ENCODE results near the gene PTPRT.
A peak's percentile ranks its signal among the peaks of the same experiment; 100 is the strongest.

Gene PTPRT

GRCh38 chr20:43202100-43202499 is 12.4 kb upstream of the PTPRT start:
- no peak overlapping the region for H3K27ac ChIP-seq (ENCODE audit: low read depth, low read length, severe bottlenecking)
- WGBS, 2 experiments (ENCODE audit: insufficient coverage in 2 of 2): 91 to 92% methylated on average over 2 to 4 of the region's 6 CpGs
- peaks cover 8% of the 10 kb centered on the region for H3K9me3 ChIP-seq (ENCODE audit: control insufficient read depth, low read length)
- H3K36me3 ChIP-seq (ENCODE audit: control insufficient read depth, insufficient read depth, low read length): no peaks in the 10 kb centered on the region
- H3K4me1 ChIP-seq (ENCODE audit: control insufficient read depth, insufficient read depth, low read length, poor library complexity, severe bottlenecking): no peaks in the 10 kb centered on the region
- H3K4me3 ChIP-seq (ENCODE audit: extremely low read depth, insufficient read depth, low read length, poor library complexity, severe bottlenecking): no peak overlapping the region

DNA sequence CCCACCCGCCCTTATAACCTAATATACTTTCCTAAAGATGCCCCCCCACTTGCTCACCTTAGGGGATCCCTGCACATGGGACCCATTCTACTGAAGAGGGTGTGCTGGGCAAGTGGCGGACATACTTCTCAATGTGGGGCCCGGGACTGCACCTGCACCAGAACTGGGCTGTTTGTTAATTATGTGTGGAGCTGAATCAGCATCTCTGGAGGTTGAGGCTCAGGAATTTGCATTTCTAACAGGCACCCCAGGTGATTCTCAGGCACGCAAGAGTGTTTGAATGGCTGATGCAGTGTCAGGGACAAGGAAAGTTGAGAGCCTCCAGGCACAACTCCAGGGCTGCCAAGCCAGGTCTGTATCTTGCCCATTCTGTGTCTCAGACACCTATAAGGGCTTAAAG is 8.9 kb upstream of the PTPRT start:
- Histone ChIP-seq H3K36me3 (ENCODE audit: control insufficient read depth, insufficient read depth, low read length) (no peaks in the 10 kb centered on the region), H3K4me3 (ENCODE audit: extremely low read depth, insufficient read depth, low read length, poor library complexity, severe bottlenecking) (no peak overlapping the region), H3K27ac (ENCODE audit: low read depth, low read length, severe bottlenecking) (no peak overlapping the region), H3K4me1 (ENCODE audit: control insufficient read depth, insufficient read depth, low read length, poor library complexity, severe bottlenecking) (no peaks in the 10 kb centered on the region), H3K9me3 (ENCODE audit: control insufficient read depth, low read length) (no peaks in the 10 kb centered on the region)
- 42 to 58% methylated on average over 3 of the region's 4 CpGs for WGBS, 2 experiments (ENCODE audit: insufficient coverage in 2 of 2)

- Histone ChIP-seq H3K9me3 (ENCODE audit: control insufficient read depth, low read length) (no peaks in the 10 kb centered on the region), H3K36me3 (ENCODE audit: control insufficient read depth, insufficient read depth, low read length) (no peaks in the 10 kb centered on the region), H3K4me3 (ENCODE audit: extremely low read depth, insufficient read depth, low read length, poor library complexity, severe bottlenecking) (no peak overlapping the region), H3K27ac (ENCODE audit: low read depth, low read length, severe bottlenecking) (no peak overlapping the region), H3K4me1 (ENCODE audit: control insufficient read depth, insufficient read depth, low read length, poor library complexity, severe bottlenecking) (no peaks in the 10 kb centered on the region)
- 95 to 100% methylated on average over 2 of the region's 3 CpGs for WGBS, 2 experiments (ENCODE audit: insufficient coverage in 2 of 2)
Measured at GRCh38 chr20:43196243-43196642, 6.5 kb upstream of the PTPRT start.

- H3K27ac ChIP-seq (ENCODE audit: low read depth, low read length, severe bottlenecking): no peak overlapping the region
- H3K9me3 ChIP-seq (ENCODE audit: control insufficient read depth, low read length): no peaks in the 10 kb centered on the region
- no peaks in the 10 kb centered on the region for H3K4me1 ChIP-seq (ENCODE audit: control insufficient read depth, insufficient read depth, low read length, poor library complexity, severe bottlenecking)
- H3K36me3 ChIP-seq (ENCODE audit: control insufficient read depth, insufficient read depth, low read length): no peaks in the 10 kb centered on the region
- 90 to 95% methylated on average over 4 to 6 of the region's 9 CpGs for WGBS, 2 experiments (ENCODE audit: insufficient coverage in 2 of 2)
- H3K4me3 ChIP-seq (ENCODE audit: extremely low read depth, insufficient read depth, low read length, poor library complexity, severe bottlenecking): no peak overlapping the region
Measured at GRCh38 chr20:43194137-43194536, 4.4 kb upstream of the PTPRT start.

DNA sequence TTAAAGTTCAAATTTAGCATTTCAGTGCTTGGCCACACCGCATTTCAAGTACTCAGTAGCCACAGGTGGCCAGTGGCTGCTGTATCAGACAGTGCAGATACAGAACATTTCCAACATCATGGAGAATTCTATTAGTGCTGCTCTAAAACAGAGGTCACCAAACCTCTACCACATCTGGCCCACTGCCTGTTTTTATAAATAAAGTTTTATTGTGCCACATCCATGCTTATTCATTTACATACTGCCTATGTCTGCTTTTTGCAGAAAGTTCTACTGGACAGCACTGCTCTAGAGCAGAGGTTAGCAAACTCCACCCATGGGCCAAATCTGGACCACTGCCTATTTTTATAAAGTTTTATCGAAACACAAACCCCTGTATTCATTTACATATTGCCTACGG is 3.7 kb upstream of the PTPRT start:
- H3K27ac ChIP-seq (ENCODE audit: low read depth, low read length, severe bottlenecking): no peak overlapping the region
- no peaks in the 10 kb centered on the region for H3K36me3 ChIP-seq (ENCODE audit: control insufficient read depth, insufficient read depth, low read length)
- peaks cover 2% of the 10 kb centered on the region for H3K4me1 ChIP-seq (ENCODE audit: control insufficient read depth, insufficient read depth, low read length, poor library complexity, severe bottlenecking)
- H3K9me3 ChIP-seq (ENCODE audit: control insufficient read depth, low read length): no peaks in the 10 kb centered on the region
- 85 to 88% methylated on average over 1 of the region's 3 CpGs for WGBS, 2 experiments (ENCODE audit: insufficient coverage in 2 of 2)
- no peak overlapping the region for H3K4me3 ChIP-seq (ENCODE audit: extremely low read depth, insufficient read depth, low read length, poor library complexity, severe bottlenecking)

DNA sequence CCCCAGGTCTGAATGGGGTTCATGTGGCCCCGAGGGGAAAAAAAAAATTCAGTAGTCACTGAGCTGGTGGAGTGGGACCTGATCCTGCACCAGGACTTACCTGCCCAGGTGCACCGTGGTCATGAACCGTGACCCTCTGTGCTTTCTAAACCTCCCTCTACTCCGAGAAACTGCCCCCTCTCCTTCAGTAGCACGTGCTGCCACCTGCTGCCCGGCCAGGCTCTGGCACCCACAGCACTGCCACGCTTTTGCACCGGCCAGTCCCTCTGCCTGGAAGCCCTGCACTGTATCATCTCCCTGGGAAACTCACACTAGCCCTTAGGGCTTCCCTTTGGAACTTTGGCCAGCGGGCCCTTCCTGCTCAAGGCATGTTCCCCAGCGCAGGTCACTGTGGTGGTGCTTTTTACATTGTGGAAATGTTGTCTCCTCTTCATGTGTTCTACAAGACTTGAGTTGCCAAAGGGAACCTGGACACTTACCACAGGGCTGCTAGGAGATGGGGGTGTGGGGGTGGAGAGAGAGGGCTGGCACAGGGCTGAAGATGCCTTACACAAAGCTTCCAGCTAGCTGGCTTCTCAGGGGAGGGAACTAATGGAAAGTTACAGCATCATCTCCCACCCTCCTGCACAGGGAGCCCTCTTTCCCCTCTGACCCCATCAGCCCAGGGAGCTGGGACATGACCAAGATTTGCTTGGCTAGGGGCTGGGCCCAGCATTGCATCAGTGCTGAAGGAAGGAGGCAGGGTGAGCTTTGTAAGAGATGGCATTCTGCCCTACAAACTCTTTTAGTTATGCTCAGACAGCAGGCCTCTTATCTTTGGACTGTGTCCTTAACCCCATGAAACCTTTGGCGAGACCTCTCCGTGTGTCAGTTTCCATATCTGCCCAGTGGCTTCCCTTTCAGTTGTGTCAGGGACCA is 2.5 kb upstream of the PTPRT start:
- Histone ChIP-seq H3K36me3 (ENCODE audit: control insufficient read depth, insufficient read depth, low read length) (no peaks in the 10 kb centered on the region), H3K9me3 (ENCODE audit: control insufficient read depth, low read length) (no peaks in the 10 kb centered on the region), H3K4me1 (ENCODE audit: control insufficient read depth, insufficient read depth, low read length, poor library complexity, severe bottlenecking) (peaks cover 4% of the 10 kb centered on the region), H3K4me3 (ENCODE audit: extremely low read depth, insufficient read depth, low read length, poor library complexity, severe bottlenecking) (no peak overlapping the region), H3K27ac (ENCODE audit: low read depth, low read length, severe bottlenecking) (no peak overlapping the region)
- WGBS, 2 experiments (ENCODE audit: insufficient coverage in 2 of 2): 39 to 42% methylated on average over 9 to 10 of the region's 12 CpGs

DNA sequence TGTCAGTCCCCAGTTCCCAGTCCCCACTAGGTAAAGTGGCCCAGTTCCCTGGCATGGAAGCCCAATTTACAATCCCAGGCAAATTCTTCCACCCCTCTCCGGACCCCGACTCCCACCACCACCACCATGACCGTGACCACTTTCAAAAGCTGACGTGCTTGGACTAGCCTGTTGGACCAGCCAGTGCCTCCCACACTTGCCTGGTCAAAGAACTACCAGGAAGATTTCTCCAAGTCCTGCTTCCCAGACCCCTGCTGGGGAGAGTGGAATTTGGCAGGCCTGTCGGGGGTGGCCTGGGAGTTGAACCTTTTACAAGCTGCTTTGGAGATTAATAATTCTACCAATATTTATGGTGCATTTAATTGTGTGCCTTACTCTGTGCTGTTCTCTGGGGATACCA is 1.4 kb upstream of the PTPRT start:
- H3K27ac ChIP-seq (ENCODE audit: low read depth, low read length, severe bottlenecking): no peak overlapping the region
- peaks cover 4% of the 10 kb centered on the region for H3K4me1 ChIP-seq (ENCODE audit: control insufficient read depth, insufficient read depth, low read length, poor library complexity, severe bottlenecking)
- no peak overlapping the region for H3K4me3 ChIP-seq (ENCODE audit: extremely low read depth, insufficient read depth, low read length, poor library complexity, severe bottlenecking)
- H3K9me3 ChIP-seq (ENCODE audit: control insufficient read depth, low read length): no peaks in the 10 kb centered on the region
- no peaks in the 10 kb centered on the region for H3K36me3 ChIP-seq (ENCODE audit: control insufficient read depth, insufficient read depth, low read length)
- 83% methylated on average over 2 of the region's 5 CpGs; no CpG with 5 or more reads in 1 of the 2 experiments for WGBS, 2 experiments (ENCODE audit: insufficient coverage in 2 of 2)

DNA sequence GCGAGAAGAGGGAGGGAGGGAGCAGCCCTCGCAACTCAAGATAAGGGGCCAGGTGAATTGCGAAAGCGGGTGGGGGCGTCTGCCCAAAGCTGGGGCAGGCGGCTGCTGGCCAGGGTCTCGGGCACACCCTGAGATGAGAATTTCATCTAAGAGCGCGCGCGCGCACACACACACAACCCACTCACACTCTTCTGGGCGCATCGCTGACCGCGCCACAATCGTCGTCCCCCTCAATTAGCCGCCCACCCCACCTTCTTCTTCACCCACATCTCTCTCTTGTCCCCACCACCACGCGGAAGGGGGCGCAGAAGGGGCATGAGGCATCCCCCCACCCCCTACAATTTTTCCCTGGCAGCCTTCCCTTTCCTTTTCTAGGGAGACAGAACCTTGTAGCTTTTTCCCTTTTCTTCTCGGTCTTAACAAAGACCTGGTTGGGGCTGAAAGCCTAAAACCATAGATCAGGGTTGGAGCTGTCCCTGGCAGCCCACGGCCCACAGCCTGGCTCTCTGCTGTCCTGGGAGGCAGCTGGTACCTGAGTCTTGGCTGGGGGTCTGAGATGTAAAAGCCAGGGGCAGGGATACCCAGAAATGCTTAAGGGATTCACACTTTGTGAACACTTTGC is 737 bp upstream of the PTPRT start:
- H3K9me3 ChIP-seq (ENCODE audit: control insufficient read depth, low read length): no peaks in the 10 kb centered on the region
- peaks cover 4% of the 10 kb centered on the region for H3K4me1 ChIP-seq (ENCODE audit: control insufficient read depth, insufficient read depth, low read length, poor library complexity, severe bottlenecking)
- H3K27ac ChIP-seq (ENCODE audit: low read depth, low read length, severe bottlenecking): no peak overlapping the region
- no peaks in the 10 kb centered on the region for H3K36me3 ChIP-seq (ENCODE audit: control insufficient read depth, insufficient read depth, low read length)
- 15 to 18% methylated on average over 13 to 15 of the region's 24 CpGs for WGBS, 2 experiments (ENCODE audit: insufficient coverage in 2 of 2)
- no peak overlapping the region for H3K4me3 ChIP-seq (ENCODE audit: extremely low read depth, insufficient read depth, low read length, poor library complexity, severe bottlenecking)

- WGBS, 2 experiments (ENCODE audit: insufficient coverage in 2 of 2): 0 to 1% methylated on average over 39 to 60 of the region's 64 CpGs
- H3K27ac ChIP-seq (ENCODE audit: low read depth, low read length, severe bottlenecking): no peak overlapping the region
- H3K4me1 ChIP-seq (ENCODE audit: control insufficient read depth, insufficient read depth, low read length, poor library complexity, severe bottlenecking): peaks cover 4% of the 10 kb centered on the region
- no peaks in the 10 kb centered on the region for H3K9me3 ChIP-seq (ENCODE audit: control insufficient read depth, low read length)
- no peaks in the 10 kb centered on the region for H3K36me3 ChIP-seq (ENCODE audit: control insufficient read depth, insufficient read depth, low read length)
- H3K4me3 ChIP-seq (ENCODE audit: extremely low read depth, insufficient read depth, low read length, poor library complexity, severe bottlenecking): peak overlapping the region; percentile 14
Measured at GRCh38 chr20:43188861-43189553, 699 bp downstream of the PTPRT start.

DNA sequence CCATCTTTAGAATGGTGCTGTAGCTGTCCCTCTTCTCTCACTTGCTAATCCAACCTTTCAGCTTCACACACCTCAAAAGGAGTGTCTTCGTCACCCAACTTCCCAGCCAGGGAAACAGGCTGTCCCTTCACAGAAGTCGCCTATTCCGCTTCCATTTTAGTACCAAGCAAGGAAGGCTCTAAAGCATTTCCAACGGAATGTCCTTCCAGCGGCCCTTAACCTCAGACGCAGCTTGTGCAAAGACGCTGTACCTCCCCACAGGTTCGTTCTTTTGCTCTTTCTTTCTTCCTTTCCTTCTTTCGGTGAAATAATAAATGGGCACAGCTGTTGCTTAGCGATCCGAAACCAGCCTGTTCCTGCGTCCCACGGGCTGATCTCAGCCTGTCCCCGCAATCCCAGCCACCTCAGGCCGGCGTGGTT is 1.5 kb downstream of the PTPRT start:
- Histone ChIP-seq H3K36me3 (ENCODE audit: control insufficient read depth, insufficient read depth, low read length) (no peaks in the 10 kb centered on the region), H3K4me3 (ENCODE audit: extremely low read depth, insufficient read depth, low read length, poor library complexity, severe bottlenecking) (no peak overlapping the region)
- 4 to 8% methylated on average over 10 to 14 of the region's 16 CpGs for WGBS, 2 experiments (ENCODE audit: insufficient coverage in 2 of 2)

More for the DNA sequence above, 1.5 kb downstream of the PTPRT start:
- Histone ChIP-seq H3K4me1 (ENCODE audit: control insufficient read depth, insufficient read depth, low read length, poor library complexity, severe bottlenecking) (peaks cover 4% of the 10 kb centered on the region), H3K27ac (ENCODE audit: low read depth, low read length, severe bottlenecking) (no peak overlapping the region), H3K9me3 (ENCODE audit: control insufficient read depth, low read length) (no peaks in the 10 kb centered on the region)
